Progenitor cell of endocrine pancreas (in vitro differentiated cells): ENCODE data around the gene CNTNAP2. TPM values are rescaled to one million over a fixed set of nuclear protein-coding genes. Genes with fewer than 3 reads are reported as not detected.

Experiments used
- DNase-seq: peaks from one replicate; pipeline ENCODE4 v3.0.0; 2021; ENCODE audit warnings: low spot score; ENCODE audit not compliant: unreplicated experiment
- H3K27ac Mint-ChIP-seq: 2 replicates; pipeline ENCODE4 v1.8.0; 2021; ENCODE audit warnings: mild to moderate bottlenecking, moderate library complexity, mixed read lengths
- H3K27me3 Mint-ChIP-seq: 2 replicates; pipeline ENCODE4 v1.8.0; 2021; ENCODE audit warnings: mixed read lengths
- H3K36me3 Mint-ChIP-seq: 2 replicates; pipeline ENCODE4 v1.8.0; 2022; ENCODE audit warnings: mixed read lengths; ENCODE audit not compliant: insufficient read depth
- H3K4me1 Mint-ChIP-seq: 2 replicates; pipeline ENCODE4 v1.8.0; 2021; ENCODE audit warnings: low read depth, mixed read lengths
- H3K4me3 Mint-ChIP-seq: 2 replicates; pipeline ENCODE4 v1.8.0; 2021; ENCODE audit warnings: low read depth, mild to moderate bottlenecking, moderate library complexity, mixed read lengths
- H3K9me3 Mint-ChIP-seq: 2 replicates; pipeline ENCODE4 v1.8.0; 2021; ENCODE audit warnings: low read depth, mixed read lengths
- total RNA-seq: library from RNA; stranded (reverse); gene quantifications from 2 replicates; pipeline ENCODE4 v1.2.1, GENCODE V29; 2021
- TF ChIP-seq, protein P1 (sequence below): fragments of 200-600 bp; sonication (generic); IDR thresholded peaks from one replicate; pipeline ENCODE4 v1.5.0; 2021; ENCODE audit warnings: antibody characterized with exemption, mild to moderate bottlenecking; ENCODE audit not compliant: unreplicated experiment

The CNTNAP2 gene
- total RNA-seq, 1 donor from 2014 or later = 6.5 TPM

DNA sequence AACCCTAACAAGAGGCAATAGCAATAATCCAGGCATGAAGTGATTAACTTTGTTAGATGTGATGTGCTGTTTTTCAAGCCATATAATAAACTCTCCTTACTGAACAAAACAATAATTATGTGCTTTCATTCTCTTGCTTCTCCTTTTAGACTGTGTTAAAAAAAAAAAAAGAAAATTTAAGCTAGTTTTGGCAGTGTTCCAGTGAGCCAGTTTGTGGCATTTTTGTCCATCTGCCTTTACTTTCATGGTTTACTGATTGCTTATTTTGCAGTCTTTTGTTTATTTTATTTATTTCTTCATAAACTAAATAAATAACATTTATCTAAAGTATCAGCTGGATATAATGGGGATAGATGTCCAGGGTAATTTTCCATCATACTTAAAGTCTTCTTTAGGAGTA is 625.3 kb downstream of the CNTNAP2 start:
- no peak for DNase-seq
- TF ChIP-seq, protein P1, sequence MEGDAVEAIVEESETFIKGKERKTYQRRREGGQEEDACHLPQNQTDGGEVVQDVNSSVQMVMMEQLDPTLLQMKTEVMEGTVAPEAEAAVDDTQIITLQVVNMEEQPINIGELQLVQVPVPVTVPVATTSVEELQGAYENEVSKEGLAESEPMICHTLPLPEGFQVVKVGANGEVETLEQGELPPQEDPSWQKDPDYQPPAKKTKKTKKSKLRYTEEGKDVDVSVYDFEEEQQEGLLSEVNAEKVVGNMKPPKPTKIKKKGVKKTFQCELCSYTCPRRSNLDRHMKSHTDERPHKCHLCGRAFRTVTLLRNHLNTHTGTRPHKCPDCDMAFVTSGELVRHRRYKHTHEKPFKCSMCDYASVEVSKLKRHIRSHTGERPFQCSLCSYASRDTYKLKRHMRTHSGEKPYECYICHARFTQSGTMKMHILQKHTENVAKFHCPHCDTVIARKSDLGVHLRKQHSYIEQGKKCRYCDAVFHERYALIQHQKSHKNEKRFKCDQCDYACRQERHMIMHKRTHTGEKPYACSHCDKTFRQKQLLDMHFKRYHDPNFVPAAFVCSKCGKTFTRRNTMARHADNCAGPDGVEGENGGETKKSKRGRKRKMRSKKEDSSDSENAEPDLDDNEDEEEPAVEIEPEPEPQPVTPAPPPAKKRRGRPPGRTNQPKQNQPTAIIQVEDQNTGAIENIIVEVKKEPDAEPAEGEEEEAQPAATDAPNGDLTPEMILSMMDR = no peak

DNA sequence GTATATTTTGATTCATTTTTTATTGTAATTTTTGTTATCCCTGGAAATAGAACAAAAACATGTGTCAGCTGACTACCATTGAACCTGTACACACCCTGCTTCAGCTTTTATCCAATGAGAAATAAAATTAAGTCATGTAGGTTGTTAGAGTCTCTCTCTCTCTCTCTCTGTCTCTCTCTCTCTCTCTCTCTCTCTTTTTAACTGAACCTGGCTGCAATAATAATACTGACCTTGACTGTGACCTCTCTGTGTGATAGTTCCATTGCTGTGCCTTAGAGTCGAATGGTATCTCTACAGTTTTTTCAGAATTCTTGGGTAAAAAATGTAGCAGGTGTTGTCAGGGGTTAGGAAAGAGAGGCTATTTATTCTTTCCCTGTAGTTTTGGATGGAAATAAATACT is 637.8 kb downstream of the CNTNAP2 start:
- Mint-ChIP-seq H3K27ac (no peak overlapping the region), H3K27me3 (no peaks in the 10 kb centered on the region), H3K36me3 (no peaks in the 10 kb centered on the region), H3K9me3 (peaks cover 16% of the 10 kb centered on the region), H3K4me3 (no peak overlapping the region), H3K4me1 (peaks cover 2% of the 10 kb centered on the region)
- DNase-seq = no peak
- TF ChIP-seq, protein P1 = no peak

More for the DNA sequence above, 625.3 kb downstream of the CNTNAP2 start:
- Mint-ChIP-seq H3K9me3 (peaks cover 18% of the 10 kb centered on the region), H3K36me3 (no peaks in the 10 kb centered on the region), H3K4me1 (no peaks in the 10 kb centered on the region), H3K27me3 (no peaks in the 10 kb centered on the region), H3K27ac (no peak overlapping the region), H3K4me3 (no peak overlapping the region)

DNA sequence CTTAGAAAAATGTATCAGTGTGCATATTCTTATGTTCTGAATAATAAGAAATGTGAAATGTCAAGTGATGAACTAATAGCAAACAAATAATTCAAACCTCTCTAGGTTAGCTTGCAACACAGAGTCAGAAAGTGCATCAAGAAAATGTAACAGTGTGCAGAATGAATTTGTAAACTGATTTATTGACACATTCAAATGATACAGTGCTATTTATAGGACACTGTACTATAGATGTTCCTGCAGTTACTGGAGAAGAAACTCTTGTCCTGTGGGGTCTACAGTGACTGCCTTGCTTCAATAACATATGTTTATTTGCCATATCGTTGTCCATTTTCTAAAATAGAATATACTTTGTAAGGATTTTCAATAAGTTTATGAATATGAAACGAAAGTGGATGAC is 639.0 kb downstream of the CNTNAP2 start:
- Mint-ChIP-seq H3K27ac (no peak overlapping the region), H3K4me3 (no peak overlapping the region), H3K4me1 (no peaks in the 10 kb centered on the region), H3K9me3 (peaks cover 16% of the 10 kb centered on the region), H3K27me3 (no peaks in the 10 kb centered on the region), H3K36me3 (no peaks in the 10 kb centered on the region)
- TF ChIP-seq, protein P1 = no peak
- DNase-seq = no peak

DNA sequence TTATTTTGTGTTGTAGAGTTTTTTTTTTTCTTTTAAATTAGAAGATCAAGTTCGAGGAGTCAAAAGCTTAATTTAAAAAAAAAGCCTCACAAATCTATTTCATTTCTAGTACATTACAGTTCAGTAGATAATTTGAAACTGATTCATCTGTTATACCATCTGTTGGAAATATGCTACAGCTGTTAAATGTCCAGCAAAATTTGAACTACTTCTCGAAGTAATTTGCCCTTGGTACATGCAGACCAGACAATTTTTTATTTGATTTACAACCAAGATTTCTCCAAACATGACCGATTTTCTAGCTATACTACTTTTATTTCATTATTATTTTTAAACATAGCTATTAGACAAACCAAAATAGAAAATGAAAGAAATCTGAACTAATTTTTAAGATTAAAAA is 647.9 kb downstream of the CNTNAP2 start:
- Mint-ChIP-seq H3K4me3 (no peak overlapping the region), H3K4me1 (no peaks in the 10 kb centered on the region), H3K27ac (no peak overlapping the region), H3K36me3 (no peaks in the 10 kb centered on the region), H3K9me3 (peaks cover 3% of the 10 kb centered on the region), H3K27me3 (no peaks in the 10 kb centered on the region)
- TF ChIP-seq, protein P1 = no peak
- no peak for DNase-seq

DNA sequence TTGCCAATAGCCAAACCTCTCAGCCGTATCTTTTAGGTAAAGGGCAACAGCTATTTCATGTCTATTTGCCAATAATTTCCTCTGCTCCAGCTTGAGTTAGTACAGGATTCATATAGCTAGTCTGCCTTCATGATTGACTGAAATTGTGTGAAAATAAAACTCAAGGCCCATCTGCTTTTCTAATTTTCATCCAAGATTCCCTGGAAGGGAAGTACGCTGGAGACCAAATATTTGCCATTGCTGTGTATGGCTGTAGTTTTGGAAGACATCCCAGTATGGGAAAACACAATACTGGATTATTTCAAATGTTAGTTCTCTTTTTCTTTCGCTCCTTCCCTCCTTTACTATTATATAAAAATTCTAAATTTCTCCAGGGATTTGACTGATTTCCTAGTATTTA is 652.4 kb downstream of the CNTNAP2 start:
- no peak overlapping the region for H3K4me3 Mint-ChIP-seq
- H3K36me3 Mint-ChIP-seq = no peaks in the 10 kb centered on the region
- no peaks in the 10 kb centered on the region for H3K9me3 Mint-ChIP-seq
- no peaks in the 10 kb centered on the region for H3K4me1 Mint-ChIP-seq
- TF ChIP-seq, protein P1 = no peak
- no peaks in the 10 kb centered on the region for H3K27me3 Mint-ChIP-seq
- H3K27ac Mint-ChIP-seq = no peak overlapping the region
- no peak for DNase-seq
